C1 segment of cervical spinal cord (tissue), 14 donors: ENCODE results near the gene FAM168A.

Source experiments
- DNase-seq, 14 donors: peaks; one replicate each; lab custom pipeline; 2025; lab: John Stamatoyannopoulos, UW

The FAM168A gene

GRCh38 chr11:73390601-73391565 is 207.0 kb downstream of the FAM168A start:
- DNase-seq, result no peak

- DNase-seq, result no peak
These were observed 208.0 kb downstream of the FAM168A start for GRCh38 chr11:73389916-73390315.

GRCh38 chr11:73389134-73389525 is 208.8 kb downstream of the FAM168A start:
- no peak for DNase-seq

- DNase-seq, result peak in 3 of 14 donors; percentile 21 to 39 (median 25)
These were observed 209.4 kb downstream of the FAM168A start for GRCh38 chr11:73388265-73389133.

- peak in 2 of 14 donors; percentile 17 to 62 for DNase-seq
These were observed 210.2 kb downstream of the FAM168A start for GRCh38 chr11:73387594-73388264.

GRCh38 chr11:73386546-73386945 is 211.4 kb downstream of the FAM168A start:
- DNase-seq, result no peak

GRCh38 chr11:73386016-73386415 is 211.9 kb downstream of the FAM168A start:
- DNase-seq, result no peak

- DNase-seq, result peak in 10 of 14 donors; percentile 21 to 74 (median 53)
These were observed 212.8 kb downstream of the FAM168A start for GRCh38 chr11:73384872-73385689.

GRCh38 chr11:73384531-73384871 is 213.4 kb downstream of the FAM168A start:
- DNase-seq, result no peak

- no peak for DNase-seq
These were observed 213.8 kb downstream of the FAM168A start for GRCh38 chr11:73384125-73384441.

GRCh38 chr11:73383249-73384124 is 214.4 kb downstream of the FAM168A start:
- DNase-seq, result peak in 7 of 14 donors; percentile 22 to 55 (median 42)

- no peak for DNase-seq
These were observed 215.2 kb downstream of the FAM168A start for GRCh38 chr11:73382747-73383146.

- no peak for DNase-seq
These were observed 215.7 kb downstream of the FAM168A start for GRCh38 chr11:73382183-73382582.

GRCh38 chr11:73381589-73381988 is 216.3 kb downstream of the FAM168A start:
- DNase-seq, result no peak

- no peak for DNase-seq
These were observed 217.0 kb downstream of the FAM168A start for GRCh38 chr11:73380897-73381410.

GRCh38 chr11:73380331-73380730 is 217.6 kb downstream of the FAM168A start:
- no peak for DNase-seq

- peak in 1 of 14 donors; percentile 47 for DNase-seq
These were observed 218.6 kb downstream of the FAM168A start for GRCh38 chr11:73379189-73379880.

- peak in 11 of 14 donors; percentile 11 to 81 (median 51) for DNase-seq
These were observed 220.9 kb downstream of the FAM168A start for GRCh38 chr11:73376803-73377629.
